Measurements from ENCODE around the gene SLC24A3. TPM values are rescaled to one million over a fixed set of nuclear protein-coding genes. Genes with fewer than 3 reads are reported as not detected.
"Not testable (repeated sequence)": the region's sequence is repeated elsewhere in the genome, so short reads cannot be mapped to it uniquely, and the experiment has no call there.

Gene SLC24A3
- total and polyA plus RNA-seq, 2 experiments from 2014 or later = not detected

- no peaks in the 10 kb centered on the region for H3K9me2 ChIP-seq (ENCODE audit: insufficient read depth)
- H3K4me2 ChIP-seq (ENCODE audit: unreplicated experiment) = no peak overlapping the region
- 67 to 71% methylated on average over 5 of the region's 5 CpGs for WGBS, 2 experiments (ENCODE audit: low coverage in 1 of 2, low lambda C conversion rate in 2 of 2, missing lambda C conversion rate in 2 of 2)
- no peak overlapping the region for H2AFZ ChIP-seq
- H3K4me1 ChIP-seq (ENCODE audit: insufficient read depth) = no peaks in the 10 kb centered on the region
- DNase-seq = no peak
- no peak overlapping the region for H3K4me3 ChIP-seq
- no peaks in the 10 kb centered on the region for H3K9me3 ChIP-seq (ENCODE audit: low read depth)
- no peak overlapping the region for H3K27ac ChIP-seq
- no peaks in the 10 kb centered on the region for H3K79me2 ChIP-seq (ENCODE audit: insufficient read depth)
- H3F3A ChIP-seq (ENCODE audit: insufficient read depth) = no peaks in the 10 kb centered on the region
- 0 out of 2 replicates have a peak, but pooled peaks cover 4% of the 10 kb centered on the region for H3K27me3 ChIP-seq (replicated peaks; ENCODE audit: insufficient read depth)
- TF ChIP-seq EZH2 (IDR thresholded peaks at IDR 0.05; ENCODE audit: insufficient read depth, poor library complexity, severe bottlenecking) (no peak), EZH2phosphoT487 (IDR thresholded peaks at IDR 0.05; ENCODE audit: insufficient read depth, low read depth) (no peak)
- no peaks in the 10 kb centered on the region for H4K20me1 ChIP-seq (ENCODE audit: insufficient read depth)
- no peaks in the 10 kb centered on the region for H3K36me3 ChIP-seq (ENCODE audit: low read depth)
- in situ Hi-C loops (cut with MboI) = no loop called here
- H3K9ac ChIP-seq = no peak overlapping the region
These were observed 419.0 kb downstream of the SLC24A3 start for GRCh38 chr20:19631410-19631809.

- H3K27ac ChIP-seq = no peak overlapping the region
- H3K79me2 ChIP-seq (ENCODE audit: insufficient read depth) = no peaks in the 10 kb centered on the region
- no peak overlapping the region for H3K4me3 ChIP-seq
- no peak overlapping the region for H3K4me2 ChIP-seq (ENCODE audit: unreplicated experiment)
- in situ Hi-C loops (cut with MboI) = no loop called here
- no peaks in the 10 kb centered on the region for H3K9me3 ChIP-seq (ENCODE audit: low read depth)
- H2AFZ ChIP-seq = no peak overlapping the region
- H3K4me1 ChIP-seq (ENCODE audit: insufficient read depth) = no peaks in the 10 kb centered on the region
- WGBS, 2 experiments (ENCODE audit: low coverage in 1 of 2, low lambda C conversion rate in 2 of 2, missing lambda C conversion rate in 2 of 2) = 61 to 69% methylated on average over 3 of the region's 3 CpGs
- no peak for TF ChIP-seq EZH2 (IDR thresholded peaks at IDR 0.05; ENCODE audit: insufficient read depth, poor library complexity, severe bottlenecking)
- TF ChIP-seq EZH2phosphoT487 (IDR thresholded peaks at IDR 0.05; ENCODE audit: insufficient read depth, low read depth) = no peak
- 0 out of 2 replicates have a peak, but pooled peaks cover 4% of the 10 kb centered on the region for H3K27me3 ChIP-seq (replicated peaks; ENCODE audit: insufficient read depth)
- H3K9ac ChIP-seq = no peak overlapping the region
- DNase-seq = no peak
- H3K9me2 ChIP-seq (ENCODE audit: insufficient read depth) = no peaks in the 10 kb centered on the region
- no peaks in the 10 kb centered on the region for H4K20me1 ChIP-seq (ENCODE audit: insufficient read depth)
- no peaks in the 10 kb centered on the region for H3K36me3 ChIP-seq (ENCODE audit: low read depth)
- H3F3A ChIP-seq (ENCODE audit: insufficient read depth) = no peaks in the 10 kb centered on the region
These were observed 421.5 kb downstream of the SLC24A3 start for GRCh38 chr20:19633985-19634384.

- in situ Hi-C loops (cut with MboI); H3K4me2 ChIP-seq (ENCODE audit: unreplicated experiment); H3K36me3 ChIP-seq (ENCODE audit: low read depth); H3K9me3 ChIP-seq (ENCODE audit: low read depth); H3K4me3 ChIP-seq; H2AFZ ChIP-seq; H3K9me2 ChIP-seq (ENCODE audit: insufficient read depth); H3K4me1 ChIP-seq (ENCODE audit: insufficient read depth); H3K79me2 ChIP-seq (ENCODE audit: insufficient read depth); H3K27ac ChIP-seq; H3K9ac ChIP-seq; H3K27me3 ChIP-seq (replicated peaks; ENCODE audit: insufficient read depth); H4K20me1 ChIP-seq (ENCODE audit: insufficient read depth); DNase-seq; H3F3A ChIP-seq (ENCODE audit: insufficient read depth): not testable (repeated sequence)
- WGBS, 2 experiments (ENCODE audit: low coverage in 1 of 2, low lambda C conversion rate in 2 of 2, missing lambda C conversion rate in 2 of 2) = 80 to 85% methylated on average over 26 to 32 of the region's 32 CpGs
These were observed 427.1 kb downstream of the SLC24A3 start for GRCh38 chr20:19639471-19640045.

GRCh38 chr20:19642860-19643259, 430.4 kb downstream of the SLC24A3 start:
- Histone ChIP-seq H3K79me2 (ENCODE audit: insufficient read depth) (no peaks in the 10 kb centered on the region), H3K27ac (no peak overlapping the region), H3K4me1 (ENCODE audit: insufficient read depth) (no peaks in the 10 kb centered on the region), H4K20me1 (ENCODE audit: insufficient read depth) (no peaks in the 10 kb centered on the region), H3K9ac (no peak overlapping the region), H3K27me3 (replicated peaks; ENCODE audit: insufficient read depth) (no peaks in the 10 kb centered on the region), H3K4me3 (no peak overlapping the region), H3F3A (ENCODE audit: insufficient read depth) (no peaks in the 10 kb centered on the region), H3K4me2 (ENCODE audit: unreplicated experiment) (no peak overlapping the region), H3K36me3 (ENCODE audit: low read depth) (no peaks in the 10 kb centered on the region), H3K9me3 (ENCODE audit: low read depth) (no peaks in the 10 kb centered on the region), H3K9me2 (ENCODE audit: insufficient read depth) (no peaks in the 10 kb centered on the region), H2AFZ (no peak overlapping the region)
- no peak for DNase-seq
- WGBS, 2 experiments (ENCODE audit: low coverage in 1 of 2, low lambda C conversion rate in 2 of 2, missing lambda C conversion rate in 2 of 2) = 50 to 54% methylated on average over 4 of the region's 4 CpGs
- TF ChIP-seq EZH2phosphoT487 (IDR thresholded peaks at IDR 0.05; ENCODE audit: insufficient read depth, low read depth) = no peak
- no peak for TF ChIP-seq EZH2 (IDR thresholded peaks at IDR 0.05; ENCODE audit: insufficient read depth, poor library complexity, severe bottlenecking)
- in situ Hi-C loops (cut with MboI) = no loop called here

GRCh38 chr20:19644085-19644484, 431.6 kb downstream of the SLC24A3 start:
- Histone ChIP-seq H3K79me2 (ENCODE audit: insufficient read depth) (no peaks in the 10 kb centered on the region), H3K9me2 (ENCODE audit: insufficient read depth) (no peaks in the 10 kb centered on the region), H3K36me3 (ENCODE audit: low read depth) (no peaks in the 10 kb centered on the region), H3K9ac (no peak overlapping the region), H3F3A (ENCODE audit: insufficient read depth) (no peaks in the 10 kb centered on the region), H3K4me2 (ENCODE audit: unreplicated experiment) (no peak overlapping the region), H3K27ac (no peak overlapping the region), H3K4me3 (no peak overlapping the region), H3K4me1 (ENCODE audit: insufficient read depth) (no peaks in the 10 kb centered on the region), H3K27me3 (replicated peaks; ENCODE audit: insufficient read depth) (no peaks in the 10 kb centered on the region), H4K20me1 (ENCODE audit: insufficient read depth) (no peaks in the 10 kb centered on the region), H3K9me3 (ENCODE audit: low read depth) (no peaks in the 10 kb centered on the region), H2AFZ (no peak overlapping the region)
- DNase-seq = no peak
- in situ Hi-C loops (cut with MboI) = no loop called here
- WGBS, 2 experiments (ENCODE audit: low coverage in 1 of 2, low lambda C conversion rate in 2 of 2, missing lambda C conversion rate in 2 of 2) = 58 to 63% methylated on average over 9 of the region's 9 CpGs
- TF ChIP-seq EZH2phosphoT487 (IDR thresholded peaks at IDR 0.05; ENCODE audit: insufficient read depth, low read depth) = no peak
